ENCODE measurements around the gene BPIFB6. TPM values are rescaled to one million over a fixed set of nuclear protein-coding genes. Genes with fewer than 3 reads are reported as not detected.
"Not testable (repeated sequence)": the region's sequence is repeated elsewhere in the genome, so short reads cannot be mapped to it uniquely, and the experiment has no call there.

Gene BPIFB6
- total RNA-seq, 1 experiment from 2014 or later: not detected

DNA sequence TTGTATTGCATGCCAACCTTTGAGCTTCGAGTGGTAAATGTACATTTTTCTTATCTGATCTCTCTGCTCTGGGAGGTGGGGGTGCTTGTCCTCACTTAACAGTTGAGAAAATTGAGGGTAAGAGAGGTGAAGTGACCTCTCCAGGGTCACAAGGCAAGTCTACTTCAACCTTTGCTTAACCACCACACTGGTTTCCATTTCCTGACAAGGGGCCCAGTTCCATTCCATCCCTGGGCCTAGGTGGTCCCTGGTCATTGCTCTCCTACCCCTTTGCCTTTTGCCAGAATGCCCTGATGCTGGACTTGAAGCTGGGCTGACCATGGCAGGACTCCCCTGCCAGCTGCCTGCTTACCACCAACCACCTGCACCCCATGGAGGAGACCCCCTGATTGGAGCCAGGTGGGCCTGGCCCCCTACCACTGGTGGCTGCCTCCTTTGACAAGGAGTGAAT lies 12.3 kb downstream of the BPIFB6 start:
- no peak for DNase-seq (ENCODE audit: low spot score)
- no peak for TF ChIP-seq GRHL2 (CRISPR knock-in tag; IDR thresholded peaks at IDR 0.05; ENCODE audit: insufficient replicate concordance, severe bottlenecking)
- TF ChIP-seq ZNF263 (CRISPR knock-in tag; IDR thresholded peaks at IDR 0.05; ENCODE audit: low read depth): no peak
- TF ChIP-seq IRF2 (CRISPR knock-in tag; IDR thresholded peaks at IDR 0.05; ENCODE audit: borderline replicate concordance, low read depth): no peak
- TF ChIP-seq, protein P1, sequence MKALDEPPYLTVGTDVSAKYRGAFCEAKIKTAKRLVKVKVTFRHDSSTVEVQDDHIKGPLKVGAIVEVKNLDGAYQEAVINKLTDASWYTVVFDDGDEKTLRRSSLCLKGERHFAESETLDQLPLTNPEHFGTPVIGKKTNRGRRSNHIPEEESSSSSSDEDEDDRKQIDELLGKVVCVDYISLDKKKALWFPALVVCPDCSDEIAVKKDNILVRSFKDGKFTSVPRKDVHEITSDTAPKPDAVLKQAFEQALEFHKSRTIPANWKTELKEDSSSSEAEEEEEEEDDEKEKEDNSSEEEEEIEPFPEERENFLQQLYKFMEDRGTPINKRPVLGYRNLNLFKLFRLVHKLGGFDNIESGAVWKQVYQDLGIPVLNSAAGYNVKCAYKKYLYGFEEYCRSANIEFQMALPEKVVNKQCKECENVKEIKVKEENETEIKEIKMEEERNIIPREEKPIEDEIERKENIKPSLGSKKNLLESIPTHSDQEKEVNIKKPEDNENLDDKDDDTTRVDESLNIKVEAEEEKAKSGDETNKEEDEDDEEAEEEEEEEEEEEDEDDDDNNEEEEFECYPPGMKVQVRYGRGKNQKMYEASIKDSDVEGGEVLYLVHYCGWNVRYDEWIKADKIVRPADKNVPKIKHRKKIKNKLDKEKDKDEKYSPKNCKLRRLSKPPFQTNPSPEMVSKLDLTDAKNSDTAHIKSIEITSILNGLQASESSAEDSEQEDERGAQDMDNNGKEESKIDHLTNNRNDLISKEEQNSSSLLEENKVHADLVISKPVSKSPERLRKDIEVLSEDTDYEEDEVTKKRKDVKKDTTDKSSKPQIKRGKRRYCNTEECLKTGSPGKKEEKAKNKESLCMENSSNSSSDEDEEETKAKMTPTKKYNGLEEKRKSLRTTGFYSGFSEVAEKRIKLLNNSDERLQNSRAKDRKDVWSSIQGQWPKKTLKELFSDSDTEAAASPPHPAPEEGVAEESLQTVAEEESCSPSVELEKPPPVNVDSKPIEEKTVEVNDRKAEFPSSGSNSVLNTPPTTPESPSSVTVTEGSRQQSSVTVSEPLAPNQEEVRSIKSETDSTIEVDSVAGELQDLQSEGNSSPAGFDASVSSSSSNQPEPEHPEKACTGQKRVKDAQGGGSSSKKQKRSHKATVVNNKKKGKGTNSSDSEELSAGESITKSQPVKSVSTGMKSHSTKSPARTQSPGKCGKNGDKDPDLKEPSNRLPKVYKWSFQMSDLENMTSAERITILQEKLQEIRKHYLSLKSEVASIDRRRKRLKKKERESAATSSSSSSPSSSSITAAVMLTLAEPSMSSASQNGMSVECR (CRISPR knock-in tag; IDR thresholded peaks at IDR 0.05; ENCODE audit: borderline replicate concordance): no peak
- no peak for TF ChIP-seq CREB1 (CRISPR knock-in tag; IDR thresholded peaks at IDR 0.05)
- TF ChIP-seq, protein P2, sequence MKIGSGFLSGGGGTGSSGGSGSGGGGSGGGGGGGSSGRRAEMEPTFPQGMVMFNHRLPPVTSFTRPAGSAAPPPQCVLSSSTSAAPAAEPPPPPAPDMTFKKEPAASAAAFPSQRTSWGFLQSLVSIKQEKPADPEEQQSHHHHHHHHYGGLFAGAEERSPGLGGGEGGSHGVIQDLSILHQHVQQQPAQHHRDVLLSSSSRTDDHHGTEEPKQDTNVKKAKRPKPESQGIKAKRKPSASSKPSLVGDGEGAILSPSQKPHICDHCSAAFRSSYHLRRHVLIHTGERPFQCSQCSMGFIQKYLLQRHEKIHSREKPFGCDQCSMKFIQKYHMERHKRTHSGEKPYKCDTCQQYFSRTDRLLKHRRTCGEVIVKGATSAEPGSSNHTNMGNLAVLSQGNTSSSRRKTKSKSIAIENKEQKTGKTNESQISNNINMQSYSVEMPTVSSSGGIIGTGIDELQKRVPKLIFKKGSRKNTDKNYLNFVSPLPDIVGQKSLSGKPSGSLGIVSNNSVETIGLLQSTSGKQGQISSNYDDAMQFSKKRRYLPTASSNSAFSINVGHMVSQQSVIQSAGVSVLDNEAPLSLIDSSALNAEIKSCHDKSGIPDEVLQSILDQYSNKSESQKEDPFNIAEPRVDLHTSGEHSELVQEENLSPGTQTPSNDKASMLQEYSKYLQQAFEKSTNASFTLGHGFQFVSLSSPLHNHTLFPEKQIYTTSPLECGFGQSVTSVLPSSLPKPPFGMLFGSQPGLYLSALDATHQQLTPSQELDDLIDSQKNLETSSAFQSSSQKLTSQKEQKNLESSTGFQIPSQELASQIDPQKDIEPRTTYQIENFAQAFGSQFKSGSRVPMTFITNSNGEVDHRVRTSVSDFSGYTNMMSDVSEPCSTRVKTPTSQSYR (CRISPR knock-in tag; IDR thresholded peaks at IDR 0.05): no peak
- no peak for TF ChIP-seq MYBL2 (CRISPR knock-in tag; IDR thresholded peaks at IDR 0.05)
- TF ChIP-seq JUN (CRISPR knock-in tag; IDR thresholded peaks at IDR 0.05): no peak
- TF ChIP-seq, protein P3, sequence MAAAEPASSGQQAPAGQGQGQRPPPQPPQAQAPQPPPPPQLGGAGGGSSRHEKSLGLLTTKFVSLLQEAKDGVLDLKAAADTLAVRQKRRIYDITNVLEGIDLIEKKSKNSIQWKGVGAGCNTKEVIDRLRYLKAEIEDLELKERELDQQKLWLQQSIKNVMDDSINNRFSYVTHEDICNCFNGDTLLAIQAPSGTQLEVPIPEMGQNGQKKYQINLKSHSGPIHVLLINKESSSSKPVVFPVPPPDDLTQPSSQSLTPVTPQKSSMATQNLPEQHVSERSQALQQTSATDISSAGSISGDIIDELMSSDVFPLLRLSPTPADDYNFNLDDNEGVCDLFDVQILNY (CRISPR knock-in tag; IDR thresholded peaks at IDR 0.05): no peak
- TF ChIP-seq OVOL2 (CRISPR knock-in tag; IDR thresholded peaks at IDR 0.05; ENCODE audit: borderline replicate concordance): no peak
- no peak for TF ChIP-seq ZNF138 (CRISPR knock-in tag; conservative IDR thresholded peaks at IDR 0.05)
- CTCF ChIA-PET: no interaction called here
- no peak for ATAC-seq
- peaks cover 20% of the 10 kb centered on the region for H3K36me3 Mint-ChIP-seq
- POLR2A ChIA-PET: no interaction called here
- H3K4me1 Mint-ChIP-seq: no peaks in the 10 kb centered on the region
- H3K9me3 Mint-ChIP-seq: peaks cover 38% of the 10 kb centered on the region
- H3K4me3 Mint-ChIP-seq: no peak overlapping the region
- H3K27ac Mint-ChIP-seq: no peak overlapping the region
- H3K27me3 Mint-ChIP-seq (ENCODE audit: low read depth): peaks cover 15% of the 10 kb centered on the region

- CTCF ChIA-PET, H3K4me3 Mint-ChIP-seq, H3K4me1 Mint-ChIP-seq, POLR2A ChIA-PET, H3K27ac Mint-ChIP-seq, ATAC-seq: not testable (repeated sequence)
- Mint-ChIP-seq H3K9me3 (peaks cover 38% of the 10 kb centered on the region), H3K36me3 (peaks cover 20% of the 10 kb centered on the region), H3K27me3 (ENCODE audit: low read depth) (peaks cover 15% of the 10 kb centered on the region)
- DNase-seq (ENCODE audit: low spot score): peak; percentile 38
These were observed 13.8 kb downstream of the BPIFB6 start for GRCh38 chr20:33045129-33045721.

GRCh38 chr20:33046412-33046811 lies 15.0 kb downstream of the BPIFB6 start:
- CTCF ChIA-PET: no interaction called here
- no peak for TF ChIP-seq GTF2I (CRISPR knock-in tag; conservative IDR thresholded peaks at IDR 0.05)
- TF ChIP-seq FOXK1 (CRISPR knock-in tag; IDR thresholded peaks at IDR 0.05): no peak
- TF ChIP-seq ESRRA (CRISPR knock-in tag; IDR thresholded peaks at IDR 0.05; ENCODE audit: borderline replicate concordance): no peak
- no peak for TF ChIP-seq MYBL2 (CRISPR knock-in tag; IDR thresholded peaks at IDR 0.05)
- TF ChIP-seq ZBTB43 (CRISPR knock-in tag; IDR thresholded peaks at IDR 0.05): no peak
- no peak for TF ChIP-seq ZNF416 (CRISPR knock-in tag; IDR thresholded peaks at IDR 0.05)
- no peak for TF ChIP-seq OVOL2 (CRISPR knock-in tag; IDR thresholded peaks at IDR 0.05; ENCODE audit: borderline replicate concordance)
- TF ChIP-seq HMGXB4 (CRISPR knock-in tag; IDR thresholded peaks at IDR 0.05): no peak
- no peak for TF ChIP-seq ZNF512 (CRISPR knock-in tag; IDR thresholded peaks at IDR 0.05; ENCODE audit: borderline replicate concordance)

More at GRCh38 chr20:33046412-33046811, 15.0 kb downstream of the BPIFB6 start:
- Mint-ChIP-seq H3K4me1 (no peaks in the 10 kb centered on the region), H3K27me3 (ENCODE audit: low read depth) (peaks cover 15% of the 10 kb centered on the region), H3K9me3 (peaks cover 38% of the 10 kb centered on the region), H3K4me3 (no peak overlapping the region), H3K36me3 (peaks cover 20% of the 10 kb centered on the region), H3K27ac (no peak overlapping the region)
- DNase-seq (ENCODE audit: low spot score): no peak
- POLR2A ChIA-PET: no interaction called here
- ATAC-seq: no peak
